Left ventricle myocardium superior (tissue), 1 donor: Measurements from ENCODE around the gene VCAM1. TPM values are rescaled to one million over a fixed set of nuclear protein-coding genes. Genes with fewer than 3 reads are reported as not detected.
"Not testable (repeated sequence)": the region's sequence is repeated elsewhere in the genome, so short reads cannot be mapped to it uniquely, and the experiment has no call there.

Source experiments
- ATAC-seq: fragments of 200-7000 bp; cut with Tn5 transposase; one replicate; pipeline ENCODE4 v1.9.1; 2020; ENCODE audit warnings: mild to moderate bottlenecking, moderate library complexity
- DNase-seq: peaks from one replicate; pipeline ENCODE4 v3.0.0-alpha.2; 2020
- intact Hi-C: fragments of 100-400 bp; cut with micrococcal nuclease; formaldehyde crosslinking; loops from one replicate; pipeline ENCODE4 v1.11.0; 2022
- total RNA-seq: library from RNA; stranded (reverse); fragmentation: NEBNext Ultra II Directional; extraction: Animal tissue kit (Norgen Biotek cat#: 25700); gene quantifications from one replicate; pipeline ENCODE4 v1.2.1, GENCODE V29; 2021
- donor health status: DM: no; HTN: yes; CAD: no; lungs with severe emphysema.

Gene VCAM1
- total RNA-seq, 1 donor from 2014 or later, result 4.7 TPM

GRCh38 chr1:100767176-100767890, 47.8 kb downstream of the VCAM1 start:
- DNase-seq (no peak), ATAC-seq (no peak)
- intact Hi-C loops, result no loop called here

GRCh38 chr1:100769323-100769722, 49.8 kb downstream of the VCAM1 start:
- no peak for ATAC-seq
- intact Hi-C loops, result no loop called here
- DNase-seq, result no peak

GRCh38 chr1:100769906-100770646, 50.5 kb downstream of the VCAM1 start:
- DNase-seq, result no peak
- no peak for ATAC-seq
- intact Hi-C loops, result no loop called here

- no peak for DNase-seq
- ATAC-seq, result no peak
- intact Hi-C loops, result no loop called here
Measured at GRCh38 chr1:100773444-100773843, 53.9 kb downstream of the VCAM1 start.

- intact Hi-C loops, result no loop called here
- no peak for ATAC-seq
- no peak for DNase-seq
Measured at GRCh38 chr1:100774370-100774769, 54.8 kb downstream of the VCAM1 start.

- ATAC-seq (no peak), DNase-seq (no peak)
- intact Hi-C loops, result no loop called here
Measured at GRCh38 chr1:100775483-100775882, 55.9 kb downstream of the VCAM1 start.

- no peak for ATAC-seq
- intact Hi-C loops, result no loop called here
- DNase-seq, result no peak
Measured at GRCh38 chr1:100778748-100779147, 59.2 kb downstream of the VCAM1 start.

- intact Hi-C loops, result no loop called here
- ATAC-seq (no peak), DNase-seq (no peak)
Measured at GRCh38 chr1:100780814-100781213, 61.3 kb downstream of the VCAM1 start.

- ATAC-seq, intact Hi-C loops: not testable (repeated sequence)
Measured at GRCh38 chr1:100781728-100782127, 62.2 kb downstream of the VCAM1 start.

GRCh38 chr1:100782473-100783039, 63.0 kb downstream of the VCAM1 start:
- DNase-seq (no peak), ATAC-seq (no peak)
- intact Hi-C loops, result no loop called here

More at GRCh38 chr1:100781728-100782127, 62.2 kb downstream of the VCAM1 start:
- DNase-seq, result not testable (repeated sequence)

GRCh38 chr1:100785470-100786052, 66.0 kb downstream of the VCAM1 start:
- intact Hi-C loops, result no loop called here
- ATAC-seq, result peak; percentile 79
- DNase-seq, result no peak

GRCh38 chr1:100786870-100787269, 67.3 kb downstream of the VCAM1 start:
- intact Hi-C loops, result no loop called here
- no peak for DNase-seq
- ATAC-seq, result no peak

Other genes starting within 250 kb of the VCAM1 start
- gene GPR88, start 181.6 kb upstream of the VCAM1 start, total RNA-seq, result not detected
- gene EXTL2, start 175.1 kb downstream of the VCAM1 start, total RNA-seq, result 9.1 TPM
- 3.5 TPM for gene SLC30A7, start 176.3 kb downstream of the VCAM1 start, total RNA-seq